Kidney (tissue), 14 donors: ENCODE data around the gene MBNL3. TPM values are rescaled to one million over a fixed set of nuclear protein-coding genes. Genes with fewer than 3 reads are reported as not detected.

Experiments
- DNase-seq, 5 donors: peaks; one replicate each; pipeline ENCODE4 v3.0.0-alpha.2; 2013 to 2020
- FAIRE-seq: peaks from 2 replicates; lab custom pipeline; 2012; peaks lifted over from hg19 to GRCh38; lab: Jason Lieb, UNC
- H3K27ac ChIP-seq, 2 donors: one replicate each; pipeline ENCODE4 v1.7.0; 2013; ENCODE audit warnings: low read depth in 2 of 2, low read length in 2 of 2, inconsistent platforms in 1 of 2
- H3K27me3 ChIP-seq: one replicate; pipeline ENCODE4 v1.7.1; 2013; ENCODE audit warnings: low read length, inconsistent platforms; ENCODE audit not compliant: control insufficient read depth, insufficient read depth
- H3K36me3 ChIP-seq, 3 donors: one replicate each; pipeline versions ENCODE4 v1.7.0 to v1.7.1; 2013; ENCODE audit warnings: low read length in 3 of 3, control low read depth in 1 of 3, inconsistent platforms in 1 of 3; ENCODE audit not compliant: insufficient read depth in 3 of 3, control insufficient read depth in 2 of 3
- H3K4me1 ChIP-seq, 3 donors: one replicate each; pipeline versions ENCODE4 v1.7.0 to v1.7.1; 2013; ENCODE audit warnings: low read length in 3 of 3, inconsistent platforms in 1 of 3, low read depth in 1 of 3; ENCODE audit not compliant: control insufficient read depth in 2 of 3, insufficient read depth in 2 of 3
- H3K4me3 ChIP-seq, 3 donors: one replicate each; pipeline versions ENCODE4 v1.7.0 to v1.8.1; 2013; ENCODE audit warnings: low read length in 3 of 3, control low read depth in 1 of 3, inconsistent platforms in 1 of 3
- H3K9ac ChIP-seq, 3 donors: one replicate each; pipeline versions ENCODE4 v1.7.0 to v1.7.1; 2013; ENCODE audit warnings: low read length in 3 of 3, control low read depth in 1 of 3, inconsistent platforms in 1 of 3
- H3K9me3 ChIP-seq, 3 donors: one replicate each; pipeline versions ENCODE4 v1.7.0 to v1.7.1; 2013; ENCODE audit warnings: low read length in 3 of 3, control low read depth in 1 of 3, inconsistent platforms in 1 of 3; ENCODE audit not compliant: control insufficient read depth in 2 of 3, insufficient read depth in 1 of 3
- CTCF ChIP-seq: IDR thresholded peaks from 3 replicates; pipeline ENCODE4 v1.5.1; 2012; ENCODE audit warnings: mild to moderate bottlenecking, moderate library complexity, borderline replicate concordance; ENCODE audit not compliant: insufficient read depth; ENCODE audit errors: extremely low read depth
- intact Hi-C: fragments of 100-400 bp; cut with DNase I; formaldehyde crosslinking; loops from one replicate; pipeline ENCODE4 v1.11.1; 2022
- polyA plus RNA-seq: library from polyadenylated mRNA; stranded (reverse); fragments of 350-450 nt; fragmentation: Illumina TruSeq; extraction: RNeasy Lipid Tissue Mini Kit (QIAGEN cat#74804); gene quantifications from one replicate; pipeline ENCODE4 v1.2.3, GENCODE V29; 2014; ENCODE audit warnings: low read depth, low replicate concordance; ENCODE audit not compliant: insufficient read depth
- total RNA-seq: library from RNA; stranded (reverse); fragmentation: NEBNext Ultra II Directional; extraction: Animal tissue kit (Norgen Biotek cat#: 25700); gene quantifications from one replicate; pipeline ENCODE4 v1.2.1, GENCODE V29; 2021
- donor health status: control.
- donor health status: control.
- donor health status: control.
- donor health status: control.
- donor health status: control.
- donor health status: DM: yes; HTN: yes; CAD: no.
- donor health status: Normal renal cell carcinoma (clear cell type).

The MBNL3 gene
- total and polyA plus RNA-seq, 2 donors from 2014 or later, result 3.3 to 34.5 TPM

- intact Hi-C loops, result no loop called here
Observed at GRCh38 chrX:132413459-132413858, 75.4 kb downstream of the MBNL3 start.

GRCh38 chrX:132412208-132412607 is 76.6 kb downstream of the MBNL3 start:
- Histone ChIP-seq H3K4me1 (no peaks in the 10 kb centered on the region), H3K27me3 (peaks cover 5% of the 10 kb centered on the region), H3K4me3 (no peak overlapping the region), H3K9me3 (no peaks in the 10 kb centered on the region), H3K27ac (no peak overlapping the region), H3K36me3 (no peaks in the 10 kb centered on the region), H3K9ac (no peak overlapping the region)
- FAIRE-seq, result no peak
- TF ChIP-seq CTCF, result no peak
- intact Hi-C loops, result no loop called here
- no peak for DNase-seq

More at GRCh38 chrX:132413459-132413858, 75.4 kb downstream of the MBNL3 start:
- H3K9ac ChIP-seq, result no peak overlapping the region
- no peak overlapping the region for H3K4me3 ChIP-seq
- DNase-seq (peak in 2 of 5 donors; percentile 11 to 31), FAIRE-seq (no peak)
- H3K4me1 ChIP-seq, result no peaks in the 10 kb centered on the region
- H3K36me3 ChIP-seq, result no peaks in the 10 kb centered on the region
- TF ChIP-seq CTCF, result no peak
- no peak overlapping the region for H3K27ac ChIP-seq
- H3K9me3 ChIP-seq, result no peaks in the 10 kb centered on the region
- H3K27me3 ChIP-seq, result peaks cover 2% of the 10 kb centered on the region

GRCh38 chrX:132411310-132411977 is 77.4 kb downstream of the MBNL3 start:
- no peak for TF ChIP-seq CTCF
- no peaks in the 10 kb centered on the region for H3K4me1 ChIP-seq
- DNase-seq (no peak), FAIRE-seq (no peak)
- no peaks in the 10 kb centered on the region for H3K9me3 ChIP-seq
- H3K9ac ChIP-seq, result no peak overlapping the region
- no peaks in the 10 kb centered on the region for H3K36me3 ChIP-seq
- H3K27me3 ChIP-seq, result peaks cover 5% of the 10 kb centered on the region
- H3K4me3 ChIP-seq, result no peak overlapping the region
- no peak overlapping the region for H3K27ac ChIP-seq
- intact Hi-C loops, result no loop called here
